ENCODE results near the gene ERN2. TPM values are rescaled to one million over a fixed set of nuclear protein-coding genes. Genes with fewer than 3 reads are reported as not detected.

Gene ERN2
- polyA plus RNA-seq, 3 donors = not detected

DNA sequence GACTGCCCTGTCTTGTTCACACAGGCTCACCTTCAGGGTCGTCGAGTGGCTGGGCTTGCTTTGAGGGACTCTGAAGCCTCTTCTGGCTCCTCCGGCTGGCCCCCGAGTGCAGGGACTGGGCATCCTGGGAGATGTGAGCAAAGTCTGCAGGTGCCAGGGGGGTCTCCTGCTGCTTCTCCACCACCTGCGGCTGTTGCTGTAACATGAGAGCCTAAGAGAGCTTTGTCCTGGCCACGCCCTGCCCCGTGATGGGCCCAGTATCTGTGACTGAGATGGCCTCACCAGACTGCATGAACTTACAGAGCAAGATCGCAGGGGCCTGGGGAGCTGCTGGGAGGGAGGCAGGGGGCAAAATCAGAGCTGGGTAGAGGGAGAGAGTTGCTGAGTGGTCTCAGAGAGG is 12.5 kb downstream of the ERN2 start:
- no peaks in the 10 kb centered on the region for H3K36me3 Mint-ChIP-seq
- no peaks in the 10 kb centered on the region for H3K36me3 ChIP-seq (replicated peaks in 1 of 2; ENCODE audit: control insufficient read depth in 1 of 2, insufficient read depth in 2 of 2, low read length in 2 of 2)
- no peaks in the 10 kb centered on the region for H3K79me2 ChIP-seq (ENCODE audit: insufficient read depth, low read length)
- no peak overlapping the region for H3K9ac ChIP-seq (ENCODE audit: insufficient read depth, low read length, poor library complexity, severe bottlenecking)
- H3K27ac Mint-ChIP-seq = no peak overlapping the region
- H3K4me2 ChIP-seq (replicated peaks; ENCODE audit: extremely low read depth, low read length, poor library complexity, severe bottlenecking) = no peak overlapping the region
- no peak for DNase-seq
- no peaks in the 10 kb centered on the region for H4K20me1 ChIP-seq (ENCODE audit: insufficient read depth, low read length)
- TF ChIP-seq, protein P1, sequence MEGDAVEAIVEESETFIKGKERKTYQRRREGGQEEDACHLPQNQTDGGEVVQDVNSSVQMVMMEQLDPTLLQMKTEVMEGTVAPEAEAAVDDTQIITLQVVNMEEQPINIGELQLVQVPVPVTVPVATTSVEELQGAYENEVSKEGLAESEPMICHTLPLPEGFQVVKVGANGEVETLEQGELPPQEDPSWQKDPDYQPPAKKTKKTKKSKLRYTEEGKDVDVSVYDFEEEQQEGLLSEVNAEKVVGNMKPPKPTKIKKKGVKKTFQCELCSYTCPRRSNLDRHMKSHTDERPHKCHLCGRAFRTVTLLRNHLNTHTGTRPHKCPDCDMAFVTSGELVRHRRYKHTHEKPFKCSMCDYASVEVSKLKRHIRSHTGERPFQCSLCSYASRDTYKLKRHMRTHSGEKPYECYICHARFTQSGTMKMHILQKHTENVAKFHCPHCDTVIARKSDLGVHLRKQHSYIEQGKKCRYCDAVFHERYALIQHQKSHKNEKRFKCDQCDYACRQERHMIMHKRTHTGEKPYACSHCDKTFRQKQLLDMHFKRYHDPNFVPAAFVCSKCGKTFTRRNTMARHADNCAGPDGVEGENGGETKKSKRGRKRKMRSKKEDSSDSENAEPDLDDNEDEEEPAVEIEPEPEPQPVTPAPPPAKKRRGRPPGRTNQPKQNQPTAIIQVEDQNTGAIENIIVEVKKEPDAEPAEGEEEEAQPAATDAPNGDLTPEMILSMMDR (IDR thresholded peaks at IDR 0.05) = no peak
- H3K4me3 ChIP-seq (replicated peaks in 1 of 3; ENCODE audit: low read depth in 2 of 3, low read length in 3 of 3) = no peak overlapping the region
- H3K27ac ChIP-seq (ENCODE audit: low read depth in 1 of 2, low read length in 2 of 2) = no peak overlapping the region
- H3K4me1 ChIP-seq (ENCODE audit: control insufficient read depth in 1 of 2, insufficient read depth in 2 of 2, low read length in 2 of 2) = no peaks in the 10 kb centered on the region
- no peak overlapping the region for H2AFZ ChIP-seq (ENCODE audit: insufficient read depth, low read depth, low read length, poor library complexity, severe bottlenecking)
- no peaks in the 10 kb centered on the region for H3K27me3 ChIP-seq (ENCODE audit: control insufficient read depth in 2 of 2, insufficient read depth in 2 of 2, low read length in 2 of 2)
- no peak overlapping the region for H3K4me3 Mint-ChIP-seq
- peaks cover 3 to 10% (median 8%) of the 10 kb centered on the region in 7 donors for H3K9me3 Mint-ChIP-seq
- H3K9me3 ChIP-seq (replicated peaks in 1 of 2; ENCODE audit: control insufficient read depth in 1 of 2, insufficient read depth in 1 of 2, low read length in 2 of 2) = peaks cover 3 to 5% of the 10 kb centered on the region in 2 donors
- intact Hi-C loops (cut with micrococcal nuclease) = no loop called here
- WGBS (ENCODE audit: insufficient coverage) = 52% methylated on average over 6 of the region's 8 CpGs
- H3K4me1 Mint-ChIP-seq = no peaks in the 10 kb centered on the region
- peaks cover 0 to 11% (median 3%) of the 10 kb centered on the region in 3 donors for H3K27me3 Mint-ChIP-seq (ENCODE audit: low read depth in 3 of 3)

DNA sequence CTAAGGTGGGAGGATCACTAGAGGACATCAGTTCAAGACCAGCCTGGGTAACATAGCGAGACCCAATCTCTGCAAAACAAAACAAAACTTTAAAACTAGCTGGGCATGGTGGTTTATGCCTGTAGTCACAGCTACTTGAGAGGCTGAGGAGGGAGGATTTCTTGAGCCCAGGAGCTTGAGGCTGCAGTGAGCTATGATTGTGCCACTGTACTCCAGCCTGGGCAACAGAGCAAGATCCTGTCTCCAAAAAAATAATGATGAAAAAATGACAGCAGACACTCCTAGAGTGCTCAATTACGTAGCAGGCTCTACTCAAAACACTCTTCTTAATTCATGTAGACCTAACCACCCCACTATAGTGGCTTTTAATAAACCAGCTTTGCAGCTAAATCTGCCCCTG is 12.9 kb downstream of the ERN2 start:
- peaks cover 3 to 10% (median 8%) of the 10 kb centered on the region in 7 donors for H3K9me3 Mint-ChIP-seq
- TF ChIP-seq, protein P1 (IDR thresholded peaks at IDR 0.05) = no peak
- no peak overlapping the region for H3K27ac Mint-ChIP-seq
- no peaks in the 10 kb centered on the region for H3K79me2 ChIP-seq (ENCODE audit: insufficient read depth, low read length)
- H3K4me1 ChIP-seq (ENCODE audit: control insufficient read depth in 1 of 2, insufficient read depth in 2 of 2, low read length in 2 of 2) = peaks cover 1% of the 10 kb centered on the region in 2 donors
- no peak overlapping the region for H3K27ac ChIP-seq (ENCODE audit: low read depth in 1 of 2, low read length in 2 of 2)
- H4K20me1 ChIP-seq (ENCODE audit: insufficient read depth, low read length) = no peaks in the 10 kb centered on the region
- no peak overlapping the region for H2AFZ ChIP-seq (ENCODE audit: insufficient read depth, low read depth, low read length, poor library complexity, severe bottlenecking)
- H3K4me2 ChIP-seq (replicated peaks; ENCODE audit: extremely low read depth, low read length, poor library complexity, severe bottlenecking) = no peak overlapping the region
- H3K9ac ChIP-seq (ENCODE audit: insufficient read depth, low read length, poor library complexity, severe bottlenecking) = no peak overlapping the region
- H3K27me3 ChIP-seq (ENCODE audit: control insufficient read depth in 2 of 2, insufficient read depth in 2 of 2, low read length in 2 of 2) = no peaks in the 10 kb centered on the region
- no peak for DNase-seq
- H3K4me1 Mint-ChIP-seq = peaks cover 2% of the 10 kb centered on the region
- H3K4me3 Mint-ChIP-seq = no peak overlapping the region
- H3K4me3 ChIP-seq (replicated peaks in 1 of 3; ENCODE audit: low read depth in 2 of 3, low read length in 3 of 3) = no peak overlapping the region
- WGBS (ENCODE audit: insufficient coverage) = no CpG with 5 or more reads among the region's 2 CpGs
- H3K9me3 ChIP-seq (replicated peaks in 1 of 2; ENCODE audit: control insufficient read depth in 1 of 2, insufficient read depth in 1 of 2, low read length in 2 of 2) = peaks cover 3 to 5% of the 10 kb centered on the region in 2 donors
- H3K36me3 Mint-ChIP-seq = no peaks in the 10 kb centered on the region
- intact Hi-C loops (cut with micrococcal nuclease) = no loop called here
- H3K27me3 Mint-ChIP-seq (ENCODE audit: low read depth in 3 of 3) = peaks cover 1 to 16% (median 3%) of the 10 kb centered on the region in 3 donors
- H3K36me3 ChIP-seq (replicated peaks in 1 of 2; ENCODE audit: control insufficient read depth in 1 of 2, insufficient read depth in 2 of 2, low read length in 2 of 2) = no peaks in the 10 kb centered on the region
